GM18517 (cell line): ENCODE measurements around the gene EIF4H.
"Not testable (repeated sequence)": the region's sequence is repeated elsewhere in the genome, so short reads cannot be mapped to it uniquely, and the experiment has no call there.

Source experiments
- ATAC-seq: cut with Tn5 transposase; IDR thresholded peaks from one replicate; pipeline ENCODE4 v1.9.1; 2021; ENCODE audit warnings: mild to moderate bottlenecking, moderate library complexity; ENCODE audit not compliant: unreplicated experiment

Gene EIF4H

DNA sequence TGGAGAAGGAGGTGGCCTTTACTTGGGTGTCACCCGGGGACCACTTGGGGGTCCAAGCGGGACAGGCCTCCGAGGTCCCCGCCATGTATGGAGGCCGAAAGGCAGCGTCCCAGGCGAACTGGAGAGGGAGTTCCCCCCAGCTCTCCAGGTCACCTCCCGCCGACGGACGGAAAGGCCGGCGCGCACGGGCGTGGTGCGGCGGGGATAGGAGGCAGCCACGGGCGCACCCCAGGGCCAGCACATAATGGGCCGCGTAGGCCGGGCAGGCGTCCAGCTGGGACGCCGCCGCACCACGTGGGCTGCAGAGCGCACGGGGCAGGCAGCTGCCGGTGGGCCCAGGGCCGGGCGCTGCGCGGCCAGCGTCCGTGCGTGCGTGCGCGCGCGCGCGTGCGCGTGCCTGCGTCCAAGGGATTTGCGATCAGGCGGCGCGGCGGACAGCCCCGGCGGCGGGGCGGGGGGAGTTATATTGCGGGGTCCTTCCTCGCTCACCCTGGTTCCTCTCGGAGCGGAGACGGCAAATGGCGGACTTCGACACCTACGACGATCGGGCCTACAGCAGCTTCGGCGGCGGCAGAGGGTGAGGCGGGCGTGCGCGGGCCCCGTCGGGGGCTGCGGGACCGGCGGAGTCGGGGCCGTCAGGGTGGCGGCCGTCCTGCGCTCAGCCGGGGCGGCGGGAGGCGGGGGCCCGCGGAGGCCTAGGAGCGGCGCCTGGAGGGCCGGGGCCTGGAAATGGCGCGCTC, at the start of gene EIF4H:
EIF4H (plus strand) TSS at position 491 of the 740 bp plus-strand sequence; CDS start at position 519, 28 bp downstream.
- peak; percentile 78 for ATAC-seq

DNA sequence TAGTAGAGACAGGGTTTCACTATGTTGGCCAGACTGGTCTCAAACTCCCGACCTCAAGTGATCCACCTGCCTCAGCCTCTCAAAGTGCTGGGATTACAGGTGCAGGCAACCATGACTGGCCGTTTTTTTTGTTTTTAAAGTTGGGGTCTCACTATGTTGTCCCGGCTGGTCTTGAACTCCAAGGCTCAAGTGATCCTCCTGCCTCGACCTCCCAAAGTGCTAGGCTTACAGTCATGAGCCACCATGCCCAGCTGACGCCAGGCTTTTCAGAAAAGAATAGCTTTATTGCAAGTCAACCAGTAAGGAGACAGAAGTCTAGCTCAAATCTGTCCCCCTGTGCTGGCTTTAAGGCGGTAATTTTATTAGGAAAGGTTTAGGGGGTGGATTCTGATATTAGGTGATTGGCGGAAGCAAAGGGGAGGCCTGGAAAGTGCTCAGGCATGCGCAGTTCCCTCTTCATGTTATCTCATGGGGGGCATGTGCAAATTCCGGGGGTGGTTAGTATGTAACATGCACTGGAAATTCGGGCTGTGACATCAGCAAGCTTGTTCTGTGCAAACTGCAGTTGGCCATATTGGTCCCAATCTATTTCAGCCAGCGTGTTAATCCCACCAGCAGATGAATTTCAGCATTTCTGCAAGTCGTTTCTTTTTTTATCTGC, 47.8 kb upstream of the EIF4H start:
- no peak for ATAC-seq

DNA sequence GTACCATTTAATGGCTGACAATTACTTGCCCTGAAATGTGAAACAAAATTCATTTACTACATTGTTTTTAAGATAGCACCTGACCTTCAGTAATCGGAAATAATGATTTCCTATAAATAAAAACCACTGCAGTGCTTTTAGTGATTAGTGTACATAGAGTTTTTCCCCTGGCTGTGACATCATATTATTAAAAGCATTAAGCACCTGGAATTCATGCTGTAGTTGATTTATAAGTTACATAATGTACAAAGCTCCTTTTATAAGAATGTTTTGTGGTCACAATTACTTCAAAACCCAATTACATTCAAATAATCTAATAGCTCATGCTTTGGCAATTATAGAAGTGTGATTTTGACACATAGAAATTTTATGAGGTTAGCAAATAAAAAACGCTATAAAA, 44.3 kb upstream of the EIF4H start:
- no peak for ATAC-seq

DNA sequence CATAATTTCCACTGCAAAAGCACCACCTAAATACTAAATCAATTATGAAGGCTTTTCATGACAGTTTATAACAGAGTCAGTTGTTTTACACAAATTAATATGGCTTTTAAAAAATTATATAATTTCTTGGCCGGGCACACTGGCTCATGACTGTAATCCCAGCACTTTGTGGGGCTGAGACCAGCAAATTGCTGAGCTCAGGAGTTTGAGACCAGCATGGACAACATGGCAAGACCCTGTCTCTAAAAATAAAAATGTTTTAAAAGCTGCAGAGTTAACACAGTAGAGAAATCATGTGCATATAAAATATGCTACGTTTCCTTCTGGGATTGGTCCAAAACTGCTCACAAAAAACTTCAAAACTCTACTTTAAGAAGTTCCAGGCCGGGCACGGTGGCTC, 43.6 kb upstream of the EIF4H start:
- ATAC-seq = no peak

DNA sequence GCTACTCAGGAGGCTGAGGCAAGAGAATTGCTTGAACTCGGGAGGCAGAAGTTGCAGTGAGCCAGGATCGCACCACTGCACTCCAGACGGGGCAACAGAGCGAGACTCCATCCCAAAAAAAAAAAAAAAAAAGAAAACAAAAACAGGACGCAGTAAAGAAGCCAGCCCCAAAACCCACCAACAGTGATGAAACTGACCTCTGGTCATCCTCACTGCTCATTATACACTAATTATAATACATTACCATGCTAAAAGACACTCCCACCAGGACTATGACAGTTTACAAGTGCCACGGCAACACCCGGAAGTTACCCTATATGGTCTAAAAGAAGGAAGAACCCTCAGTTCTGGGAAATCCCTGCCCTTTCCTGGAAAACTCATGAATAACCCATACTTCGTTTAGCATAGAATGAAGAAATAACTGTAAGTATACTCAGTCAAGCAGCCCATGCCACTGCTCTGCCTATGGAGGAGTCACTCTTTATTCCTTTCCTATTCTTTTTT, 40.0 kb upstream of the EIF4H start:
- no peak for ATAC-seq

DNA sequence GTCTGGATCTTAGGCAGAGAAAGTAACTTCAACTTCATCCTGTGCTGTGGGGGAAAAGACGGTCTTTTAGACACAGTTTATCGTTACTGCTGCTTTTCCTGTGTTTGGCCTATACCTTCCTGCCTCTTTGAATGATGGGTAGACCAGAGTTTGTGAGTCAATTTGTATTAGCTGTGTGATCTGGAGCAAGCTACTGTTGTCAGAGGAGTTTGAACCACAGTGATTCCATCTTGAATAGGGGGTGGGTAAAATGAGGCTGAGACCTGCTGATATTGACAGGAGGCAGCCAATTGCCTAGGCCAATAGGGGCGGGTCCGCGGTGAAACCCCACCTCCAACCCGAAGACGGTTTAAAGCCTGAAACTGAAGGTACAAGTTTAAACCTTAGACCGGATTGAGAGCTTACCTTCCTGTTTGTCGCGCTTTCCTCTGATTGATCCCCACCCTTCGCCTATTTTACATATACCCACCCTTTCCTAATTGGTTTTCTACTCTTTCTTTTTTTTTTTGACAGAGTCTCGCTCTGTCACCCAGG, 35.8 kb upstream of the EIF4H start:
- no peak for ATAC-seq

DNA sequence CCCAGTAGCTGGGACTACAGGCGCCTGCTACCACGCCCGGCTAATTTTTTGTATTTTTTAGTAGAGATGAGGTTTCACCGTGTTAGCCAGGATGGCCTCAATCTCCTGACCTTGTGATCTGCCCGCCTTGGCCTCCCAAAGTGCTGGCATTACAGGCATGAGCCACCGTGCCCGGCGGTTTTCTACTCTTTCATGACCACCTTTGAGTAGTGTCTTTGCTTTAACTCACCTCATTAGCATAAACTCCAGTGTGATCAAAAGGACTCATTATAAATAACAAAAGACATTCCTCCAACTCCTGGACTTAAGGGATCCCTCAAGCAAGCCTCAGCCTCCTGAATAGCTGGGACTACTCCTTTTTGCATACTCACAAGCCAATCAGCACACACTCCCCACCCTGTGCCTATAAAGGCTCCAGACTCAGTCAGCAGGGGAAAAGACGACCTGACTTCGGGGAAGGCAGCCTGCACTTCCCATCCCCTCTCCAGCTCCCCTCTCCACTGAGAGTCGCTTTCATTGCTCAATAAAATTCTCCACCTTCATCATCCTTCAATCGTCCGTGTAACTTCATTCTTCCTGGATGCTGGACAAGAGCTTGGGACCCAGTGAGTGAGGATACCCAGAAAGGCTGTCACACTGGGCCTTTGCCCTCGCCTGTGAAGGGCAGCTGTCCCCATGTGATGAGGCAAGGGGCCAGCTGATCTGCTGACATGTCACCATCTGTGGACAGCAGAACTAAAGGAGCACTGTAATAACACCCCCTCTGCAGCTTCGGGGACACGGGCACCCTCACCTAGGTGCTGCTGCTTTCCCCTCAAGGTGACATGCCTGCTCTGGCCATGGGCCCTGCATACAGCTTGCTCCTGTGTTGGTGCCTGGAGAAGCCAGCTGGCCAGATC, 35.0 kb upstream of the EIF4H start:
- no peak for ATAC-seq

DNA sequence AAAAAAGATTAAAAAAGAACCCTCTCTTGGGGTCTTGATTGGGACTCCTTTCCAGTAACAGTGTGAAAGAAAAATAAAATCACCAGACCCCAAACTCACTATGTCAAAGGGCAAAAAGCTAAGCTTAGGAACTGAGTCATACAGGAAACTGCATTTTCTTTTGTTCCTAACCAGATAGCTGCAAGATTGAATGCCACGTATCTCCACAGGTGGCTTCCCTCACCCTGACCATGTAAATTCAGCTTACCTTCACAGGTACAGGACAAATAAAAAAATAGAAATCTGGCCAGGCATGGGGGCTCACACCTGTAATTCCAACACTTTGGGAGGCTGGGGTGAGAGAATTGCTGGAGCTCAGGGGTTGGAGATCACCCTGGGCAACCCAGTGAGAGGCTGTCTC, 32.5 kb upstream of the EIF4H start:
- no peak for ATAC-seq

DNA sequence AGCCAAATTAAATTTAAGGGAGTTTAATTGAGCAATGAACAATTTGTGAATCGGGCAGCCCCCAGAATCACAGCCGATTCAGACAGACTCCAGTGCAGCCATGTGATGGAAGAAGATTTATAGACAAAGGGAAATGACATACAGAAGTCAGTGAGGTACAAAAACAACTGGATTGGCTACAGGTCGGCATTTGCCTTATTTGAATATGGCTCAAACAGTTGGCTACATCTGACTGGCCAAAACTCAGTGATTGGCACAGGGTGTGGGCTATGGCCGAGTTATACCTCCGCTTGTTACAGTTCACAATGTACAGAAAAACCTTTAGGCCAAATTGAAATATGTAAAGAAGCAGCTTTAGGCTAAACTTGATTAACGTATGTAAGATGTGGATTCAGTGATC, 30.8 kb upstream of the EIF4H start:
- no peak for ATAC-seq

DNA sequence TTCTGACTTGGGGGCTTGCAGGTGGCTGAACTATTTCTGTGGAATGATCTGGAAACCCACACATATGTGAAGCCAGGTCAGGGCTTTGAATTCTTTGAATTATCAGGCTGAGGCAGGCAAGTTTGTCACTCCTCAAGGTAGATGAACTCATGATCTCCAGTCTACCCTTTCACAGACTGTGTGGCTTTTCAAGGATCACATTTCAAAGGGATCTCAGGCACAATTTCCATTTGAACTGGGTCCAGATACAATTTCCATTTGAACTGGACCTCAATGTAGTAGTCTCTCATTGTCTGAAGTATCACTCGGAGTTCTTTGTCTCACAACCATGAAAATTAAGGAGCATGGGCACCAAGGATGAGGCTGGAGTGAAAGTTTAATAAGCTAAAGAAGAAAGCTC, 25.7 kb upstream of the EIF4H start:
- ATAC-seq = no peak

DNA sequence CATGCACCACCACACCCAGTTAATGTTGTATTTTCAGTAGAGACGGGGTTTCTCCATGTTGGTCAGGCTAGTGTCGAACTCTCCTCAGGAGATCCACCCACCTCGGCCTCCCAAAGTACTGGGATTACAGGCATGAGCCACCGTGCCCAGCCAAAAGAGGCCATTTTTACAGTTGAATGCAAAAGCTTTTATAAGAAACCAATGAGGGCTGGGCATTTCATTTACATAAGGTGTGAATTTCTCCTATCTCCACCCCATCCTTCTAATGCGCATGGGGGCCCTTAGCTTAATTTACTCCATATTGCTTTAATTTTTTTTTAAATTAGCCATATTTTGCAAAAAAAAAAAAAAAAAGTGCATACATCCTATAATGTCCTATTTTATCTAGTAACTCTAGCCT, 25.1 kb upstream of the EIF4H start:
- ATAC-seq = no peak

DNA sequence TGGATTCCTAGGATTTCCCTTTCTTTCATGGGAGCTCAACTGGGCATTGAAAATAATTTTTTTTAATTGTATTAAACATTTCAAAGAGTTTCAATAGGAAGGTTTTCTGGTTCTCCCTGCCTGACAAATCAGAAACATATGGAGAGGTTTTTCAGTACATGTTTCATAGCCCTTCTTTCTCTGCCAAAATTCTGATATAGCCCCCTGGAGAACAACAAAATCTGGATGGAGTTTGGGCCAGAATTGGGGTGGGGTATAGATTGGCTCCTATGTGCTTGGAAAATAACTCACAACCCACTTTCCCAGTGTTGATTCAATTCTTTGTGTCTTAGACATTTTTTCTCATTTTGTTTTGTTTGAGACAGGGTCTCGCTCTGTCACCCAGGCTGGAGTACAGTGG, 24.6 kb upstream of the EIF4H start:
- ATAC-seq = no peak

DNA sequence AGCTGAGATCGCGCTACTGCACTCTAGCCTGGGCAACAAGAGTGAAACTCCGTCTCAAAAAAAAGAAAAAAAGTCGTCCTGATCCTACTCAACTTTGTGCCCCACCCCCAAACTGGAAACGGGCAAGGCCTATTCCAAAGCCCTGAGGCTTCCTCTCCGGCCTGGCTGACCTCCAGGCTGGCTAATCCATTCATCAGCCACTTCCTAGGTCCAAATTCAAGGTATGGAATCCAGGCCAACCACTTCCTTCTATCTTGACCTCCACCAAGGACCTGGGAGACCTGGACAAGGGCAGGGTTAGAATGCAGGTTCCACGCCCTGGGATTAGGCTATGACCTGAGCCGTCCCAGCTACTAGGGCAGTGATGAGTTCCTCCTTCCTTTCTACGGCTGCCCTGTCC, 20.4 kb upstream of the EIF4H start:
- no peak for ATAC-seq

DNA sequence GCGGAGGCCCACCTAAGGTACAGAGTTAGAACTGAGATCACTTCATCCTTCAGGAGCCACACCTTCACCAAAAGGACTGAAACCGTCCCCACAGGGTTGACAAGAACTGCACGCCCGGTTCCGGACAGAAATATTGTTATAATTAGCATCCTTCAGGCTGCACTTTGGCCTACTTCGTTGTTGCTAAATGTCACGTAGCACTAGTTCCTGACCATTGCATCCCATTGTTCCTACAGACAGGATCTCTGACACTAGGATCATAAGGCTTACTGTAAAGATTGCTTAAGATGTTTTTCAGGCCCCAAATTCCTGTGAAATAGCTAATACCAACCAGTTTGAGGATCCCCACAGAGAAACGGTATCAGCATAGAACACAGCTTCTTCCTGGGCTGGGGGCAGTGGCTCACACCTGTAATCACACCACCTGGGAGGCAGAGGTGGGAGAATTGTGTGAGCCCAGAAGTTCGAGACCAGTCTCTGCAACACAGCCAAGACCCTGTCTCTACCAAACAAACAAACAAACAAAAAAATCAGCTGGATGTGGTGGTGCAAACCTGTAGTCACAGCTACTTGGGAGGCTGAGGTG, 18.3 kb upstream of the EIF4H start:
- no peak for ATAC-seq

DNA sequence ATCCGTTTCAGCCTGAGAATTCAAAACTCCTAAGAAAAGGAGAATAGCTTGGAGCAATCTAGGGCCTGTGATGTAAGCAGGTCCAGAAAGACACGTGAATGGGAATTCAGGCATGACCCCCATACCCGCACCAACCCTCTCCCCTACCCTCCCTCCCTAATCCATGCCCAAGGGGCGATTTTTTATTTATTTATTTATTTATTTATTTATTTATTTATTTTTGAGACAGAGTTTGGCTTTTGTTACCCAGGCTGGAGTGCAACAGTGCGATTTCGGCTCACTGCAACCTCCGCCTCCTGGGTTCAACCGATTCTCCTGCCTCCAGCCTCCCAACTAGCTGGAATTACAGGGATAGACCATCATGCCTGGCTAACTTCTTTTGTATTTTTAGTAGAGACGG, 16.6 kb upstream of the EIF4H start:
- ATAC-seq = no peak

DNA sequence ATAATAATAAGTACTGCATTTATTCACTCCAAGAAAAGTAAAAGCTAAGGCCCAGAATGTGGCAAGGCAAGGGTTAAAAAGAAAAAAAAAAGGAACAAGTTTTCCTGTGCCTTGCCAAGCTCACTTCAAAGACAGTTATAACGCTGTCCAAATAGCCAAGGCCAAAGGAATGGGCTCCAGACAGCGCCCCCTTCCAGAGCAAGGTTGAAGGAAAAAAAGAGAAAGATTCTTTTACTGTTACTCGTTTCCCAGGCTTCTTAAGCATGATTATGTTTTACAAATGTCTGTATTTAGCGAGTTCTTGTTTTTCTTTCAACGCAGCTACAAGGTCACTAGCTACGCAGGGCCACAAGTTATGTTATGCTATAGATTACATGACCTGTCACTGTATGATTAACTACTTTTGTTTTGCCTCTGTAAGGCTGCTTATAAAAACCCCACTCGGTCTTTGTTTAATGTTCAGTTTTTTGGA, 9.1 kb upstream of the EIF4H start:
- no peak for ATAC-seq

DNA sequence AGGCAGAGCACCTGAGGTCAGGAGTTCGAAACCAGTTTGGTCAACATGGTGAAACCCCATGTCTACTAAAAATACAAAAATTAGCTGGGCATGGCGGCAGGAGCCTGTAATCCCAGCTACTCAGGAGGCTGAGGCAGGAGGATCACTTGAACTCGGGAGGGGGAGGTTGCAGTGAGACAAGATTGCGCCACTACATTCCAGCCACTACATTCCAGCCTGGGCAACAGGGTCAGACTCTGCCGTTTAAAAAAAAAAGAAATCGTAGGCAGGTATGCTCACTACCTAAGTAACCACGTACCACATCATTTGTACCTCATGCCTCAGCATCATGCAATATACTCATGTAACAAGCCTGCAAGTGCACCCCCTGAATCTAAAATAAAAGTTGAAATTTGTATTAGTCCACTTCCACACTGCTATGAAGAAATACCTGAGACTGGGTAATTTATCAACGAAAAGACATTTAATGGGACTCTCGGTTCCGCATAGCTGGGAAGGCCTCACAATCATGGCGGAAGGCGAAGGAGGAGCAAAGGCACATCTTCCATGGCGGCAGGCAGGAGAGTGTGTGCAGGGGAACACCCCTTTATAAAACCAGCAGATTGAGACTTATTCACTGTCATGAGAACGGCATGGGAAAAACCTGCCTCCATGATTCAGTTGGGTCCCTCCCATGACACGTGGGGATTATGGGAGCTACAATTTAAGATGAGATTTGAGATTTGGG, 8.1 kb upstream of the EIF4H start:
- ATAC-seq = no peak

DNA sequence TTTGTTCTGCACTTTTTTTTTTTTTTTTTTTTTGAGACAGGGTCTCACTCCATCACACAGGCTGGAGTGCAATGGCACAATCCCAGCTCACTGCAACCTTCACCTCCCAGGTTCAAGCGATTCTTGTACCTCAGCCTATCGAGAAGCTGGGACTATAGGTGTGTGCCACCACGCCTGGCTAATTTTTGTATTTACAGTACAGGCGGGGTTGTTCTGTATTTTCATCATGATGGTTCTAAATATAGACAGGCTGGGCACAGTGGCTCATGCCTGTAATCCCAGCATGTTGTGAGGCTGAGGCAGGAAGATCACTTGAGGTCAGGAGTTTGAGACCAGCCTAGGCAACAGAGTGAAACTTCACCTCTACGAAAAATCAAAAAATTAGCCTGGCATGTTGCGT, 6.8 kb upstream of the EIF4H start:
- ATAC-seq = not testable (repeated sequence)

DNA sequence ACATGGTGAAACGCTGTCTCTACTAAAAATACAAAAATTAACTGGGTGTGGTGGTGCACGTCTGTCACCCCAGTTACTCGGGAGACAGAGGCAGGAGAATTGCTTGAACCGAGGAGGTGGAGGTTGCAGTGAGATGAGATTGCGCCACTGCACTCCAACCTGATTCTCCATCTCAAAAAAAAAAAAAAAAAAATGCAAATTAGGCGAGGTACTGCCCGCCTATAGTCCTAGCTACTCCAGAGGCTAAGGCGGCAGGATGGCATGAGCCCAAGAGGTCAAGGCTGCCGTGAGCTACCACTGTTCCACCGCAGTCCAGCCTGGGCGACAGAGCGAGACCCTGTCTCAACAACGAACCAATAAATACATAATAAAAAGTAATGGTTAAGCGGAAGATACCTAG, 1.1 kb upstream of the EIF4H start:
- no peak for ATAC-seq

DNA sequence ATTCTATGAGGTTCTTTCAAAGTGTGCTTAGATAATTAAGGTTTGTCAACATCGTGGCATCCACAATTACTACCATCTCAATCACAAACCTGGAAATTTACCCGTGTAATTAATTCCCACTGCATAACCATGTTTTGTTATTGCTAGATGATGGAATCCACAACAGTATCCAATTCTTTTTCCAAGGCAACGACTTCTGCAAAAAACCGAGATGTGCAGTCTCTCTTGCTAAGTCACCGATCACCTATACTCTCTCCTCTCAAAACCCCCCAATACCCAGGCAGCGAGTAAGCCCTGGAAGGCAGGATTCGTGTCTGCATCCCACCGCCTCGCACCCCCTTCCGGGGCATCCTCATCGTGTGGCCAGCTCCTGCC, 678 bp upstream of the EIF4H start:
- ATAC-seq = no peak
